Progenitor cell of endocrine pancreas (in vitro differentiated cells): ENCODE results near the gene PEX10. TPM values are rescaled to one million over a fixed set of nuclear protein-coding genes. Genes with fewer than 3 reads are reported as not detected.

Experiments used
- DNase-seq: peaks from one replicate; pipeline ENCODE4 v3.0.0; 2021; ENCODE audit warnings: low spot score; ENCODE audit not compliant: unreplicated experiment
- H3K27ac Mint-ChIP-seq: 2 replicates; pipeline ENCODE4 v1.8.0; 2021; ENCODE audit warnings: mild to moderate bottlenecking, moderate library complexity, mixed read lengths
- H3K27me3 Mint-ChIP-seq: 2 replicates; pipeline ENCODE4 v1.8.0; 2021; ENCODE audit warnings: mixed read lengths
- H3K36me3 Mint-ChIP-seq: 2 replicates; pipeline ENCODE4 v1.8.0; 2022; ENCODE audit warnings: mixed read lengths; ENCODE audit not compliant: insufficient read depth
- H3K4me1 Mint-ChIP-seq: 2 replicates; pipeline ENCODE4 v1.8.0; 2021; ENCODE audit warnings: low read depth, mixed read lengths
- H3K4me3 Mint-ChIP-seq: 2 replicates; pipeline ENCODE4 v1.8.0; 2021; ENCODE audit warnings: low read depth, mild to moderate bottlenecking, moderate library complexity, mixed read lengths
- H3K9me3 Mint-ChIP-seq: 2 replicates; pipeline ENCODE4 v1.8.0; 2021; ENCODE audit warnings: low read depth, mixed read lengths
- total RNA-seq: library from RNA; stranded (reverse); gene quantifications from 2 replicates; pipeline ENCODE4 v1.2.1, GENCODE V29; 2021
- TF ChIP-seq, protein P1 (sequence below): fragments of 200-600 bp; sonication (generic); IDR thresholded peaks from one replicate; pipeline ENCODE4 v1.5.0; 2021; ENCODE audit warnings: antibody characterized with exemption, mild to moderate bottlenecking; ENCODE audit not compliant: unreplicated experiment

PEX10 gene
- total RNA-seq, 1 donor from 2014 or later: 27.5 TPM

DNA sequence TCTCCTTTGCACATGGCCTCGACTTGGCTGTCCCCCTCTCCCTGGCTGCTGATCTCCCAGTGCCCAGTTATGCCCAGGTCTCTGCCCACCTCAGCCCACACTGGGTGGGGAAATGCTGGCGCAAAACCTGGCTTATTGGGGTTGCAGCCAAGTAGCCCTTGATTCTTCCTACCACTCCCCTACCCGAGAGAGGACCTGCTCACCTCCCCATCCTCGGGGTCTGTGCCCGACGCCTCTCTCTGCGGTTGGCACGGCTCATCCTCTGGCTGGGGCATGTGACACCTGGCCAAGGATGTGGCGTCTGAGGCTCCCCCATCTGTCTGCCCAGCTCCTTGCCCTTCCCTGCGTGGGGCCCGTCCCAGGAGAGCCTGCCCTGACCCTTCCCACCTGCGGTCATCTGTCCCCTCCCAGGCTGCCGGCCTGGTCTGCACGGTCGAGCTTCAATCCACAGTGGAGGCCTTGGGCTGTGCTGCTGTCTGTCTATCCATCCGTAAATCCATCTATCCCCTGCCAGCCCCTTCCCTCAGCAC, 6.5 kb upstream of the PEX10 start:
- Mint-ChIP-seq H3K4me3 (no peak overlapping the region), H3K9me3 (peaks cover 3% of the 10 kb centered on the region), H3K27ac (no peak overlapping the region), H3K4me1 (peaks cover 6% of the 10 kb centered on the region), H3K27me3 (peaks cover 49% of the 10 kb centered on the region), H3K36me3 (no peaks in the 10 kb centered on the region)
- DNase-seq: no peak
- TF ChIP-seq, protein P1, sequence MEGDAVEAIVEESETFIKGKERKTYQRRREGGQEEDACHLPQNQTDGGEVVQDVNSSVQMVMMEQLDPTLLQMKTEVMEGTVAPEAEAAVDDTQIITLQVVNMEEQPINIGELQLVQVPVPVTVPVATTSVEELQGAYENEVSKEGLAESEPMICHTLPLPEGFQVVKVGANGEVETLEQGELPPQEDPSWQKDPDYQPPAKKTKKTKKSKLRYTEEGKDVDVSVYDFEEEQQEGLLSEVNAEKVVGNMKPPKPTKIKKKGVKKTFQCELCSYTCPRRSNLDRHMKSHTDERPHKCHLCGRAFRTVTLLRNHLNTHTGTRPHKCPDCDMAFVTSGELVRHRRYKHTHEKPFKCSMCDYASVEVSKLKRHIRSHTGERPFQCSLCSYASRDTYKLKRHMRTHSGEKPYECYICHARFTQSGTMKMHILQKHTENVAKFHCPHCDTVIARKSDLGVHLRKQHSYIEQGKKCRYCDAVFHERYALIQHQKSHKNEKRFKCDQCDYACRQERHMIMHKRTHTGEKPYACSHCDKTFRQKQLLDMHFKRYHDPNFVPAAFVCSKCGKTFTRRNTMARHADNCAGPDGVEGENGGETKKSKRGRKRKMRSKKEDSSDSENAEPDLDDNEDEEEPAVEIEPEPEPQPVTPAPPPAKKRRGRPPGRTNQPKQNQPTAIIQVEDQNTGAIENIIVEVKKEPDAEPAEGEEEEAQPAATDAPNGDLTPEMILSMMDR: no peak

DNA sequence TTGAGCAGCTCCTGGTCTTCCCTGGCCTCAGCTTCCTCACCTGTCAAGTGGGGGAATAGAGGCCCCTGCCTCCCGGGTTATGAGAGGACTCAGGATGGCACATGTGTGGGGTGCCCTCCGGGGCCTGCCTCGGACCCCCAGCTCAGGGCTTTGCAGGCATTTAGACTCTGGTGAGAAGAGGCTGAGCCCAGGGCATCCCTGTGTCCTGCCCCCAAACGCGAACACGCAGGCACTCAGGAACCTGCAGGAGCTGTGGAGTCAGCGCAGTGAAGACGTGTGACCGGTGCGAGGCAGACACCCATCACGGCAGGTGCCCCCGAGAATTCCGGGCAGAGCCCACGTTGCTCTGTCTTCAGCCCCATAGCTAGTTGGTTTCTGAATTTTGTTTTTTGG, 5.5 kb upstream of the PEX10 start:
- Mint-ChIP-seq H3K4me3 (no peak overlapping the region), H3K27ac (no peak overlapping the region), H3K4me1 (peaks cover 6% of the 10 kb centered on the region), H3K27me3 (peaks cover 41% of the 10 kb centered on the region), H3K9me3 (peaks cover 1% of the 10 kb centered on the region), H3K36me3 (no peaks in the 10 kb centered on the region)
- DNase-seq: no peak
- TF ChIP-seq, protein P1: no peak

DNA sequence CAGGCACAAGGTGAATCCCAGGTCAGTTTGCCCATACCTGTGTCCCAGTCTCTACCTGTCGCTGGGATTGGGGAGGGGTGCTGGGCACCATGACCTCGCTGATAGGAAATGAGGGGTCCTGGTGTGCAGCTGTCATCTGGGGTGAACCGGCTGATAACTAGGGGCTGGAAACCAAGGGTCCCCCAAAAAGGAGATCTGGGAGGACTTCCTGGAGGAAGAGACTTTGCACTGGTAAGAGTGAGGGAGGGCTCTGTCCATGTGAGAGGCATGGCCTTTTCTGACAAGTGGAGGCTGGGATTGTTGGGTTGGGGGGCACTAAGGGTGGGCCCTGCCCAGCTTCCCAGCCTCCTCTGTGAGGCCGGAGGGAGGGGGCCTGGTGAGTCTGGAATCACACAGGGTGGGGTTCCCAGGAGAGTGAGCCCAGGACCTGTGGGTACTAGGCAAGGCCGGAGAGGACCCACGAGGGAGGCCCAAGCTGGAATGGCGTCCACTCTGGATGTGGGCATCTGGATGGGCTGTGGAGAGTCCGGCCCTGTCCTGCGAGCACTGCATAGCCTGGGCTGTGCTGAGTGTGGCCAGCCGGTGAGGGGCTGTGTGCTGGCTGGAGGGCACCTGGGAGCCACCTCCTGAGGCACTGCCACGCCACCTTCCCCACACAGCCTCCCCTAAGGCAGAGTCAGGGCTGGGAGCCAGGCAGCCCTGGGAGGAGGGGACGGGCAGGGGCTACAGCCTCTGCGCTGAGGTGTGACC, 4.9 kb upstream of the PEX10 start:
- H3K9me3 Mint-ChIP-seq: no peaks in the 10 kb centered on the region
- TF ChIP-seq, protein P1: no peak
- no peaks in the 10 kb centered on the region for H3K36me3 Mint-ChIP-seq
- H3K4me3 Mint-ChIP-seq: no peak overlapping the region
- H3K27ac Mint-ChIP-seq: no peak overlapping the region
- H3K27me3 Mint-ChIP-seq: peaks cover 36% of the 10 kb centered on the region
- no peak for DNase-seq
- peaks cover 6% of the 10 kb centered on the region for H3K4me1 Mint-ChIP-seq

DNA sequence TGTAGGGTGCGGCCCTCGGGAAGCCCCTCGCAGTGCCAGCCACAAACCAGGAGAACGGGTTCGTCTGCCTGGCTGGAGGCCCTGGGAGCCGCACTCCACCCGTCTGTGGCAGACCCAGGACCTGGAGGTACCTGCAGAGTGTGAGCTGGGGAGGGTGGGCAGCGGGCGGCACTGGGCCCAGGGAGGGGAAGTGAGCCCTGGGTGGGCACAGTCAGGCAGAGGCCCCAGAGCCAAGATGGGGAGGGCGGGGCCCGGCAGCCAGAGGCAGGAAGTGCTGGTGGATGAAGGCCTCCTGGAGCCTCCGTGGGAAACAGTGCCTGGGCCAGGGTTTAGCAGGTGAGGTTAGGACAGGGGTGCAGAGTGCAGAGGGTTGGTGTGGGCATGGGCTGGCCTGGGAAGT, 4.0 kb upstream of the PEX10 start:
- TF ChIP-seq, protein P1: no peak
- DNase-seq: no peak
- H3K27me3 Mint-ChIP-seq: peaks cover 34% of the 10 kb centered on the region
- no peak overlapping the region for H3K4me3 Mint-ChIP-seq
- H3K27ac Mint-ChIP-seq: no peak overlapping the region
- peaks cover 9% of the 10 kb centered on the region for H3K4me1 Mint-ChIP-seq
- no peaks in the 10 kb centered on the region for H3K36me3 Mint-ChIP-seq
- no peaks in the 10 kb centered on the region for H3K9me3 Mint-ChIP-seq

DNA sequence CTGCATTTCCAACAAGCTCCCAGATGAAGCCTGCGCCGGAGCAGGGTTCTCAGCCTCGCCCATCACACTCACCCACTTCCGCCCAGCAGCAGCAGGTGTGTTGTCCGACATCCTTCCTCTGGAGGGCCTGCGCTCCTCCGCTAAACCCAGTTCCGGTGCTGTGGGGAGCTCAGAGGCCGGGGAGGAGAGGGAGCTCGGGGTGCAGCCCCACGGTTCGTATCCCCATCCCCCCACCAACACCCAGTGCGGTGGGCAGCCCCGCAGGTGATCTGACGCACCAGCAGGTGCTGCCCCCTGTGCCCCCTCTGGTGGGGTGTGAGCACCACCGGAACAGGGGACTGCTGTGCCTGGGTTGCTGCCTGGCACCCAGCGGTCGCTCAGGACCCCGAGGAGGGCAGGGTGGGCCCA, 3.4 kb upstream of the PEX10 start:
- H3K9me3 Mint-ChIP-seq: no peaks in the 10 kb centered on the region
- peaks cover 9% of the 10 kb centered on the region for H3K4me1 Mint-ChIP-seq
- TF ChIP-seq, protein P1: no peak
- peaks cover 34% of the 10 kb centered on the region for H3K27me3 Mint-ChIP-seq
- DNase-seq: no peak
- H3K4me3 Mint-ChIP-seq: no peak overlapping the region
- H3K27ac Mint-ChIP-seq: no peak overlapping the region
- H3K36me3 Mint-ChIP-seq: no peaks in the 10 kb centered on the region
